SK-N-SH treated with all-trans-retinoic acid at 6 μM for 48 hours (cell line): ENCODE measurements around the gene TAF5L.
"Not testable (repeated sequence)": the region's sequence is repeated elsewhere in the genome, so short reads cannot be mapped to it uniquely, and the experiment has no call there.

Experiments used
- ATAC-seq: fragments of 200-7000 bp; cut with Tn5 transposase; 3 replicates; pipeline ENCODE4 v1.9.1; 2020; ENCODE audit warnings: mild to moderate bottlenecking, moderate library complexity
- ARNTL ChIP-seq: fragments of 450-650 bp; formaldehyde crosslinking; IDR thresholded peaks from 2 replicates; pipeline ENCODE4 v1.5.0; 2020; ENCODE audit warnings: low read depth, mild to moderate bottlenecking, moderate library complexity, borderline replicate concordance
- BACH2 ChIP-seq: fragments of 250-450 bp; sonication (Bioruptor Pico); IDR thresholded peaks from 2 replicates; pipeline ENCODE4 v1.9.0; 2021; ENCODE audit warnings: mild to moderate bottlenecking, borderline replicate concordance
- CSDC2 ChIP-seq: fragments of 250-450 bp; sonication (Bioruptor Pico); IDR thresholded peaks from 2 replicates; pipeline ENCODE4 v1.5.0; 2020; ENCODE audit warnings: mild to moderate bottlenecking, moderate library complexity
- ESRRG ChIP-seq: fragments of 250-450 bp; sonication (Bioruptor Pico); IDR thresholded peaks from 2 replicates; pipeline ENCODE4 v1.6.1; 2021; ENCODE audit warnings: mild to moderate bottlenecking
- GLIS3 ChIP-seq: fragments of 250-450 bp; sonication (Bioruptor Pico); IDR thresholded peaks from 2 replicates; pipeline ENCODE4 v1.5.0; 2020; ENCODE audit warnings: mild to moderate bottlenecking, moderate library complexity
- OSR1 ChIP-seq: fragments of 250-450 bp; sonication (Bioruptor Pico); IDR thresholded peaks from 2 replicates; pipeline ENCODE4 v1.8.0; 2022; ENCODE audit warnings: moderate library complexity, mild to moderate bottlenecking, inconsistent platforms
- POU6F1 ChIP-seq: fragments of 250-450 bp; sonication (Bioruptor Pico); IDR thresholded peaks from 2 replicates; pipeline ENCODE4 v1.8.0; 2021; ENCODE audit warnings: low read depth, mild to moderate bottlenecking, moderate library complexity, borderline replicate concordance
- PPARA ChIP-seq: fragments of 250-450 bp; sonication (Bioruptor Pico); IDR thresholded peaks from 2 replicates; pipeline ENCODE4 v1.5.0; 2020; ENCODE audit warnings: mild to moderate bottlenecking, borderline replicate concordance
- SNAI2 ChIP-seq: fragments of 250-450 bp; sonication (Bioruptor Pico); IDR thresholded peaks from 2 replicates; pipeline ENCODE4 v1.5.0; 2020; ENCODE audit warnings: mild to moderate bottlenecking, moderate library complexity
- TCF4 ChIP-seq: fragments of 250-450 bp; sonication (Bioruptor Pico); IDR thresholded peaks from 2 replicates; pipeline ENCODE4 v1.8.0; 2021; ENCODE audit warnings: mild to moderate bottlenecking, moderate library complexity, borderline replicate concordance
- TOX ChIP-seq: fragments of 250-450 bp; sonication (Bioruptor Pico); IDR thresholded peaks from 2 replicates; pipeline ENCODE4 v1.8.0; 2021; ENCODE audit warnings: mild to moderate bottlenecking, moderate library complexity, borderline replicate concordance
- ZC3H10 ChIP-seq: fragments of 250-450 bp; sonication (Bioruptor Pico); IDR thresholded peaks from 2 replicates; pipeline ENCODE4 v1.5.1; 2021; ENCODE audit warnings: mild to moderate bottlenecking, moderate library complexity
- ZFP3 ChIP-seq: fragments of 250-450 bp; sonication (Bioruptor Pico); IDR thresholded peaks from 2 replicates; pipeline ENCODE4 v1.5.0; 2020; ENCODE audit warnings: mild to moderate bottlenecking, moderate library complexity
- ZFP30 ChIP-seq: fragments of 450-650 bp; formaldehyde crosslinking; IDR thresholded peaks from 2 replicates; pipeline ENCODE4 v1.5.0; 2022; ENCODE audit warnings: mild to moderate bottlenecking, moderate library complexity
- ZNF565 ChIP-seq: fragments of 450-650 bp; formaldehyde crosslinking; conservative IDR thresholded peaks from 2 replicates; pipeline ENCODE4 v1.5.0; 2020; ENCODE audit warnings: low read depth, mild to moderate bottlenecking, moderate library complexity
- ZNF70 ChIP-seq: fragments of 450-650 bp; formaldehyde crosslinking; IDR thresholded peaks from 2 replicates; pipeline ENCODE4 v1.5.0; 2020; ENCODE audit warnings: mild to moderate bottlenecking, moderate library complexity
- ZNF8 ChIP-seq: fragments of 450-650 bp; formaldehyde crosslinking; IDR thresholded peaks from 2 replicates; pipeline ENCODE4 v1.5.0; 2020; ENCODE audit warnings: mild to moderate bottlenecking, moderate library complexity

TAF5L gene

GRCh38 chr1:229567109-229567868 lies 58.6 kb downstream of the TAF5L start:
- no peak for ATAC-seq

GRCh38 chr1:229563701-229564100 lies 62.2 kb downstream of the TAF5L start:
- TF ChIP-seq ZFP3 (CRISPR knock-in tag) (no peak), ARNTL (CRISPR knock-in tag) (no peak)
- no peak for ATAC-seq

More at GRCh38 chr1:229567109-229567868, 58.6 kb downstream of the TAF5L start:
- TF ChIP-seq ZFP30 (CRISPR knock-in tag) (no peak), TOX (no peak)

GRCh38 chr1:229563241-229563640 lies 62.7 kb downstream of the TAF5L start:
- ATAC-seq: no peak

GRCh38 chr1:229562686-229563085 lies 63.2 kb downstream of the TAF5L start:
- no peak for ATAC-seq
- TF ChIP-seq ZNF70 (no peak), GLIS3 (no peak), TOX (no peak), ARNTL (CRISPR knock-in tag) (no peak), PPARA (CRISPR knock-in tag) (no peak), ESRRG (CRISPR knock-in tag) (no peak), ZC3H10 (CRISPR knock-in tag) (no peak), ZFP30 (CRISPR knock-in tag) (no peak)

More at GRCh38 chr1:229563241-229563640, 62.7 kb downstream of the TAF5L start:
- TF ChIP-seq ZC3H10 (CRISPR knock-in tag): no peak
- TF ChIP-seq TCF4 (CRISPR knock-in tag): no peak
- TF ChIP-seq, all 23 proteins: peak for 0

GRCh38 chr1:229561141-229561540 lies 64.8 kb downstream of the TAF5L start:
- ATAC-seq: no peak

GRCh38 chr1:229560124-229560523 lies 65.8 kb downstream of the TAF5L start:
- ATAC-seq: not testable (repeated sequence)

More at GRCh38 chr1:229561141-229561540, 64.8 kb downstream of the TAF5L start:
- no peak for TF ChIP-seq ARNTL (CRISPR knock-in tag)

- not testable (repeated sequence) for ATAC-seq
Observed at GRCh38 chr1:229559336-229559801, 66.6 kb downstream of the TAF5L start.

GRCh38 chr1:229558460-229559335 lies 67.2 kb downstream of the TAF5L start, which contains the start of gene ABCB10:
Gene ABCB10 (minus strand): TSS chr1:229558707. CDS start chr1:229558652, 55 bp downstream.
- TF ChIP-seq ZNF70 (no peak), ARNTL (CRISPR knock-in tag) (no peak), ZNF8 (CRISPR knock-in tag) (no peak), BACH2 (CRISPR knock-in tag) (no peak), OSR1 (CRISPR knock-in tag) (no peak)
- TF ChIP-seq, all 23 proteins: peak for 0
- peak; percentile 95 for ATAC-seq

- peak; percentile 12 for ATAC-seq
- TF ChIP-seq CSDC2 (CRISPR knock-in tag) (no peak), POU6F1 (CRISPR knock-in tag) (no peak), ZFP30 (CRISPR knock-in tag) (no peak), ARNTL (CRISPR knock-in tag) (no peak), ZNF565 (no peak), SNAI2 (CRISPR knock-in tag) (no peak), BACH2 (CRISPR knock-in tag) (no peak)
Observed at GRCh38 chr1:229557913-229558414, 68.0 kb downstream of the TAF5L start.
